Adipocyte (in vitro differentiated cells): ENCODE results near the gene ZCCHC24.

Experiments
- DNase-seq: peaks from one replicate; pipeline ENCODE4 v3.0.0-alpha.2; 2015; ENCODE audit warnings: low read depth
- H3K27me3 ChIP-seq: replicated peaks from 2 replicates; pipeline ENCODE4 v1.7.0; 2013; ENCODE audit warnings: mild to moderate bottlenecking, low read length, moderate library complexity; ENCODE audit not compliant: control insufficient read depth, insufficient read depth
- H3K36me3 ChIP-seq: 2 replicates; pipeline ENCODE4 v1.7.0; 2013; ENCODE audit warnings: low read length, mild to moderate bottlenecking, moderate library complexity; ENCODE audit not compliant: control insufficient read depth, insufficient read depth, severe bottlenecking
- H3K4me1 ChIP-seq: 2 replicates; pipeline ENCODE4 v1.7.0; 2013; ENCODE audit warnings: mild to moderate bottlenecking, low read length, moderate library complexity; ENCODE audit not compliant: control insufficient read depth, insufficient read depth
- H3K4me3 ChIP-seq: 2 replicates; pipeline ENCODE4 v1.7.0; 2013; ENCODE audit warnings: mild to moderate bottlenecking, low read length, moderate library complexity
- H3K9ac ChIP-seq: 2 replicates; pipeline ENCODE4 v1.7.0; 2013; ENCODE audit warnings: mild to moderate bottlenecking, low read length, moderate library complexity
- H3K9me3 ChIP-seq: 2 replicates; pipeline ENCODE4 v1.7.0; 2013; ENCODE audit warnings: mild to moderate bottlenecking, low read length, moderate library complexity; ENCODE audit not compliant: control insufficient read depth

The ZCCHC24 gene

DNA sequence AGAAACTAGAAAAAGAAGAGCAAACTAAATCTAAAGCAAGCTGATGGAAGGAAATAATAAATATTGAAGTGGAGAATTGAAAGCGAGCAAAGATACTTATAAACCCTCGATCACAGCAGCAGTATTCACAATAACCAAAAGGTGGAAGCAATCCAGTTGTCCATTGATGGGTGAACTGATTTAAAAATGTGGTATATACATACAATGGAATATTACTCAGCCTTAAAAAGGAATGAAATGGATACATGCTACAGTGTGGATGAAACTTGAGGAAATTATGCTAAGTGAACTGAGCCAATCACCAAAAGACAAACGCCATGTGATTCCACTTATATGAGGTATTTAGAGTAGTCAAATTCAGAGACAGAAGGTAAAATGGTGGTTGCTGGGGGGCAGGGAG is 17.5 kb downstream of the ZCCHC24 start:
- Histone ChIP-seq H3K27me3 (no peaks in the 10 kb centered on the region), H3K9me3 (no peaks in the 10 kb centered on the region), H3K36me3 (peaks cover 86% of the 10 kb centered on the region), H3K9ac (no peak overlapping the region), H3K4me1 (peaks cover 55% of the 10 kb centered on the region), H3K4me3 (no peak overlapping the region)
- no peak for DNase-seq

DNA sequence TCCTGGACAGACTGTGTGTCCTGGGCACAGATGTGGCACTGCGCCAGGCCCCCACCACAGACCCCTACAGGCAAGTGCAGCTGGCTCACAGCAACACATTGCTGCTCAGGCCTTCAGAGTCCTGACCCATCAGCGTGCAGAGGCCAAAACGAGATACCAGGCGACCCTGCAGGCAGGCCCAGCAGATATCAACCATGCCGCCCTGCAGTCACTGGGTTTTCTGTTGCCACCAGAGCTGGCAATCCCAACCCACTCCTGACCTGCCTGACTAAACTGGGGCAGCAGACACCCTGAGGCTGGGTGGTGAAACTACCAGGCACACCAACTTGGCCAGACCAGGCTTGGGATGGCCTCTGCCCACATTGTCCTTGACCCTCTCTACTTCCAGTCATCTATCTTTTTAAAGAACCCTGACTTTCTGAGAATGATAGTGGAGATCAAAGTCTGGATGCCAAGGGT is 20.3 kb downstream of the ZCCHC24 start:
- Histone ChIP-seq H3K4me1 (peaks cover 51% of the 10 kb centered on the region), H3K9me3 (no peaks in the 10 kb centered on the region), H3K9ac (peak overlapping the region; percentile 58), H3K4me3 (no peak overlapping the region), H3K27me3 (no peaks in the 10 kb centered on the region), H3K36me3 (peaks cover 67% of the 10 kb centered on the region)
- no peak for DNase-seq

DNA sequence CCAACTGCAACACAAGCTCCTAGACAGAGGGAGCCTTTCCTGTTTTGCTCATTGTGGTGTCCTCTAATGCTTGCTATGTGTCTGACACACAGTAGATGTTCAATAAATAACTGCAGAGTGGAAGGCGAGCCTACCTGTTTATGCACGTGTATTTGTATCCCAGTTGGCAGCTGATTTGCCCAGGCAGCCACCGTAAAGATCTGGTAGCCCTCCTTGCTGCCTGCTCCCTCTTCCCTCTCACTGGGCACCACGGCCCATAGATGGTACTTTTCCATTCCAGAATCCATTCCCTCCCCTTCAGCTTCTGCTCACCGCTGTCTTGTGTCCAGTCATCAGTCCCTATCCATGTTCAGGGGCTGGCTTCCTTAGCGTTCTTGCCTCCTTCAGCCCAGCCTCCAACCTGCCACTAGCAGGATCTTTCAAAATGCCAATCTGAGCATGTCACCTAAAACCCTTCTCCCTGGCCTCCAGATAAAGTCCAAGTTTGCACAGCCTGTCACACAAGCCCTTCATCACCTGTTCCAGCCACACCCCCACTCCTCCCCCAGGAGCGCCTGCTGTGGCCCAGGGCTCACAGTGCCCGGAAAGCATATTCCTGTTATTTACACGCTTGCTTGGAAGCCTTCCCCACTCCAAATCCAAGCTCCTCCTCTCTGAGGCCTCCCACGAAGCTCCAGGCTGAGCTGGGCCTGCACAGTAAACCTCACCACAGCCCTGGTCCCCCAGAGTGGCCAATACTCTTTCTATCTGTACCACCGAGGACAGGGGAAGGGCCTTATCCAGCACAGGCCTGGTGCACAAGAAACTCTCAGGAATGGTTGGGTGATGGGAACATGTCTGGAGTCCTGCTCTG is 21.0 kb downstream of the ZCCHC24 start:
- H3K9me3 ChIP-seq = no peaks in the 10 kb centered on the region
- peaks cover 63% of the 10 kb centered on the region for H3K36me3 ChIP-seq
- DNase-seq = no peak
- H3K4me3 ChIP-seq = no peak overlapping the region
- H3K4me1 ChIP-seq = peaks cover 46% of the 10 kb centered on the region
- H3K9ac ChIP-seq = peak overlapping the region; percentile 58
- no peaks in the 10 kb centered on the region for H3K27me3 ChIP-seq

DNA sequence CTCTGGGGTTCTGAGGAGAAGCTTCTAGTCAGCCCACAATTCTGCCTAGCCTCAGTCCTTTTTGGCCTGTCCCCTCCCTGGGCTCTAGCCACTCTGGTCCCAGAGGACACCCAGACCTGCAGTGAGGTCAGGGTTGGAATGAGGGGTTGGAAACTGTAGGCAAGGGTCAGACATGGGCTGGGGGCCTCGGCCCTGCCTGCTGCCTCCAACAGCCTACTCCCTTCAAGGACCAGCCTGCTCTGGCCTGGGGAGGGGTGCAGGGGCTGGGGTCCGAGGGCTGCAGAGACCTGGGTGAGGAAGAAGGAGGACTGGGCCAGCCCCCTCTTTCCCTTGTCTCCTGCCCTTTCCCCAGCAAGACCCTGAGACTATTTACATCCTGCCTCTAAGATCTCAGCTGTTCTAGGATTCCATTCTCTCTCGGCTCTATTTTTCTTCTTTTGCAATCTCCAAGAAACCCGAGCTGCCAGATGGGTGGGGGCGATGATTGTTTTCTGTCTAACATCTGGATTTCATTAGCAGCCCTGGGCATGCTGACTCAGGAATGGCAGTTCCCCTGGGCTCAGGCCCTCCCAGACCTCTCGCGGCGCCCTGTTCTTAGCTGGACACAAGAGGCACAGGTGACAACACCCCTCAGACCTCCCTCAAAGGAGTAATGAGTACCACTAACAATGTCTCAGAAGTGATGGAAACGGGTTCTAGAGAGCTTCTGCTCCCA is 23.1 kb downstream of the ZCCHC24 start:
- Histone ChIP-seq H3K9ac (peak overlapping the region; percentile 80), H3K36me3 (peaks cover 63% of the 10 kb centered on the region), H3K4me3 (peak overlapping the region; percentile 43), H3K9me3 (no peaks in the 10 kb centered on the region), H3K4me1 (peaks cover 58% of the 10 kb centered on the region), H3K27me3 (no peaks in the 10 kb centered on the region)
- DNase-seq = peak; percentile 99

DNA sequence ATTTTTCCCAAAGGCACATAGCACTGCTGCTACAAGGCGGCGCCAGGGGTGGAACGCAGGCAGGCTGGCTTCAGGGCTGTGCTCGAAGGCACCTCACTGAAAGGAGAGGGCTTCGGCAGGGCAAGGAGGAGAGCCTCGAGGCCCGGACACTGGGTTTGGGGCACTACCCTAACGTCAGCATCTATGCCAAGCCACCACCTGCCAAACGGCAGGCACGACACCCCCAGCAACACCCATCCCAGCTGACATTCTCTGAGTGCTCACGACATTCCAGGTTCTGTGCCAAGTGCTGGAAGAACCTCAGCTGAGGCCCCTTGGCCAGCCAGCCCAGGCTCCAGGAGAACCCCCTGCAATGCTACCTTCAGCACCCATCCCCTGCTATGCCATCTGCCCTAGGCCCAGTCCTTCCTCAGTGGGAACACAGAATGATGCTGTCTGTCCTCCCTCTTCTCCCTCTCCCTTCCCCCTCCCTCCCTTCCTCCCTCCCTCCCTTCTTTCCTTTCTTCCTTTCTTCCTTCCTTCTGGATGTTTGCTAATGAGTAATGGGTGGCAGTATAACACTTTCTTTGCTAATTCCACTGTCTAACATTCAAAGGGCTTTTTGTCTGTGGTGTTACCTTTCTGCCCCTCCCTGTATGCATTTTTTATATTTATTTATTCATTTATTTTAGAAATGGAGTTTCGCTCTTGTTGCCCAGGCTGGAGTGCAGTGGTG is 24.3 kb downstream of the ZCCHC24 start:
- Histone ChIP-seq H3K9me3 (no peaks in the 10 kb centered on the region), H3K36me3 (peaks cover 63% of the 10 kb centered on the region), H3K4me3 (no peak overlapping the region), H3K4me1 (peaks cover 66% of the 10 kb centered on the region), H3K9ac (peak overlapping the region; percentile 80), H3K27me3 (no peaks in the 10 kb centered on the region)
- DNase-seq = peak; percentile 45

DNA sequence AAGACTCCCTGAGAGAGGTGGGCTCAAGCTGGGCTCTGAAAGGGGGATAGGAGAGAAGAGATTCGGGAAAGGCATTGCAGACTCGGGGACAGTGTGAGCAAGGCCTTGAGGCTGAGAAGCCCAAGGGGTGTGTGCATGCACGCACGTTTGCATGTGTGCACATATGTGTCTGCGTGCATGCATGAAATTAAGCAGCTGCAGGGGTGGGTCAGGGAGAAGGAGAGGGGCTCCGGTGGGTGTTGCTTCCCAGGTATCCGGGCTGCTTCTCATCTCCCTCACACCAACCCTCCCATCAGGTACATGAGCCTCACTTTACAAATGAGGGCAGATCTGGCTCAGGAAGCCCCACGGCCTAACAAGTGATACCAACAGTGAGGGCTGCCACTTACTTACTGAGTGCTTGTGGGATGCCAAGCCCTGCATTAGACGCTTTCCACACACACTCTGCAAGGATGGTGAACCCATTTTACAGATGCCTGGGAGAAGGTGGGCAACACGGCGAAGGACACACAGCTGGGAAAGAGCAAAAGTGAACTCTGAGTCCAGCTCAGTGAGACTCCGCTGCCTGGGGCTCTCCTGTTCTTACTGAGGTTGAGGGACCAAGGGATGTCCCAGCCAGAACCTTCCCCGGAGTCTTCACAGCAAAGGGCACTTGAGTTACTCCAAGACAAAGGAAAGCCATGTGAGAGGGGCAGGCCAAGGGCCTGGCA is 26.4 kb downstream of the ZCCHC24 start:
- H3K9ac ChIP-seq = no peak overlapping the region
- peaks cover 62% of the 10 kb centered on the region for H3K4me1 ChIP-seq
- H3K9me3 ChIP-seq = no peaks in the 10 kb centered on the region
- H3K27me3 ChIP-seq = no peaks in the 10 kb centered on the region
- H3K36me3 ChIP-seq = peaks cover 65% of the 10 kb centered on the region
- no peak overlapping the region for H3K4me3 ChIP-seq
- no peak for DNase-seq

DNA sequence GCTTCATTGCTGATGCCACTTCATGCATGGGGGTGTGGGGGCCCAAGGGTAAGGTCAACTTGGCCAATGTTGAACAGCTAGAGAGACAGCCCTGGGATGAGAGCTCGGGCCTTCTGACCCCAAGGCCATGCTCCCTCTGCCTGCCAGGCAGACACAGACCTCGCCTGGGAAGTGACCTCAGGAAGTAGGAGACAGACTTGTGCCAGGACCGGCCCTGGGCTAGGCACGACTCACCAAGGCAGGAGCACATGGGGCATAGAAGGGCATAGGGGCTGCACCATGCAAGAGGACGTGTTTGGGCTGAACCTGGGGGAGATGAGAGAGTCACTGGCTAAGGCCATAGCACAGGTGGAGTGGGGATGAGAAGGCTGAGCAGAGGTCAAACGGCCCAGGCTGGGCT is 27.1 kb downstream of the ZCCHC24 start:
- Histone ChIP-seq H3K27me3 (no peaks in the 10 kb centered on the region), H3K9me3 (no peaks in the 10 kb centered on the region), H3K36me3 (peaks cover 71% of the 10 kb centered on the region), H3K4me3 (no peak overlapping the region), H3K4me1 (peaks cover 61% of the 10 kb centered on the region), H3K9ac (no peak overlapping the region)
- DNase-seq = no peak

DNA sequence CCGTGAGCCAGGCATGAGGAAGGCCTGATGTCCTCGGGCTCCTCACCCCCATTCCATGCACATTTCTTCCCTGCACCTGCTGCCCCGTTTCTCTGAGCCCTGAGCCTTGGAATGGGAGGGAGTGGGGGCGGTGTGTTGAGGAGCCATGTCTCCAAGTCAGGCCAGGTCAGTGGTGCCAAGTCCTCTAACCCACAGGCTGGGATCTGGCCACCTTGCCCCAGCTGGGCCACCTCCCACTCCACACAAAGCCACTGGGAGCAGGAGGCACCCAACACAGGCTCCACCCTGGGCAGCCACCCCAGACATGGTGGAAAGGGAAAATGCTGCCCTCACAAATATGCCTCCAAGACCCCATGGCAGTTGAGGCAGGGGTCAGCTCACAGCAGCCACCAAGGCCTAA is 27.7 kb downstream of the ZCCHC24 start:
- DNase-seq = no peak
- Histone ChIP-seq H3K27me3 (no peaks in the 10 kb centered on the region), H3K9ac (no peak overlapping the region), H3K4me1 (peaks cover 56% of the 10 kb centered on the region), H3K9me3 (no peaks in the 10 kb centered on the region), H3K4me3 (no peak overlapping the region), H3K36me3 (peaks cover 68% of the 10 kb centered on the region)

DNA sequence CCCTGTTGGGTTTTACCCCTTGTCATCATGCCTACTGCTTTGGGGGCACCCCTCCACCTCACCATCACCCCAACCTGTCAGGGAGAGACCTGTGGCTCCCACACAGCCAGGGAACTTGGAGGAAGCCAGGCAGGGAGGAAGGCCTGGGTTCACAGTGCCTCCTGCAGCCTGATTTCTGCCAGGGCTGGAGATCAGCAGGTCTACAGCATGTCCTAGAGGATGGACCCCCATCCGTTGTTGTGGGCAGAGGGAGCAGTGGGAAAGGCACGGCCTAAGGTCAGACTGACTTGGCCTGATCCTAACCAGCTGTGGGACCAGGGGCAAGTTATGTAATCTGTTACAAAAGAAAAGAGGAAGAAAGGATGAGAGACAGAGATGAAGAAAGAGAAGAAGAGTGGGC is 28.2 kb downstream of the ZCCHC24 start:
- no peak for DNase-seq
- Histone ChIP-seq H3K9ac (no peak overlapping the region), H3K36me3 (peaks cover 67% of the 10 kb centered on the region), H3K4me3 (no peak overlapping the region), H3K27me3 (no peaks in the 10 kb centered on the region), H3K4me1 (peaks cover 52% of the 10 kb centered on the region), H3K9me3 (no peaks in the 10 kb centered on the region)

DNA sequence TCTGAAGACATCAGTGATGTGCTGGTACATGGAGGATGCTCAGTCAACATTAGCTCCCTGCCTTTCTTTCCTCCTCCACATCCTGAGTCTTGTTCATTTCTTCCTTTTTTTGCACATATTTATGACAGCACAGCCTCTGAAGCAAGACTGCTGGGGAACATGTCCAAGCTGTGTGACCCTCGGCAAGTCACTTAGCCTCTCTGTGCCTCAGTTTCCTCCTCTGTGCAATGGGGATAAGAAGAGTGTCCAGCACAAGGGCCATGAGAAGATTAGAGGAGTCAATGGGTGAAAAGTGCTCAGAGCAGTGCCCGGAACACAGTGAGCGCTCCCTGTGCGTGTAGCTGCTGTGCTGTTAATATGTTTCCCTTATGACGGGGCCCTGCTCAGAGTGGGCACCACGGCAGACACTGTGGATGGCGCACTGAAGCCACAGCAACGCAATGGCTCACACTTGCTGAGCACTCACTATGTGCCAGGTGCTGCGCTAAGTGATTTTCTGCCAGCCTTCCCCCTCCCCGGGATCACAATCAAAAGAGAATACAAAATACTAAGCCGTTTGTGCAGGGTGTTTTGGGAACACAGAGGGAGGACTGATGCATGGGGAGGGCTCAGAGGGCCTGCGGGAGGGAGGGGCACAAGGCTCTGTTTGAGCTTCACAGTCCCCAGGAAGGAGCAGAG is 28.7 kb downstream of the ZCCHC24 start:
- Histone ChIP-seq H3K27me3 (no peaks in the 10 kb centered on the region), H3K4me3 (no peak overlapping the region), H3K9ac (no peak overlapping the region), H3K36me3 (peaks cover 67% of the 10 kb centered on the region), H3K9me3 (no peaks in the 10 kb centered on the region), H3K4me1 (peaks cover 46% of the 10 kb centered on the region)
- DNase-seq = no peak
